Measurements from ENCODE around the gene RXRG. TPM values are rescaled to one million over a fixed set of nuclear protein-coding genes. Genes with fewer than 3 reads are reported as not detected.
A peak's percentile ranks its signal among the peaks of the same experiment; 100 is the strongest.

RXRG gene
- total RNA-seq, 1 experiment from 2014 or later: not detected

- TF ChIP-seq ZNF274 (IDR thresholded peaks at IDR 0.05; ENCODE audit: low read depth, low read length): no peak
- no peak for TF ChIP-seq EGR1 (IDR thresholded peaks at IDR 0.05; ENCODE audit: low read depth)
- TF ChIP-seq SP1 (IDR thresholded peaks at IDR 0.05; ENCODE audit: low read depth): no peak
- TF ChIP-seq YY1 (IDR thresholded peaks at IDR 0.05; ENCODE audit: extremely low read depth, insufficient replicate concordance, low read depth, low read length): no peak
- no peak for TF ChIP-seq SIN3A (IDR thresholded peaks at IDR 0.05; ENCODE audit: low read depth)
- no peak for TF ChIP-seq EZH2phosphoT487 (IDR thresholded peaks at IDR 0.05; ENCODE audit: borderline replicate concordance)
- TF ChIP-seq EZH2 (IDR thresholded peaks at IDR 0.05): no peak
- TF ChIP-seq POLR2AphosphoS5 (IDR thresholded peaks at IDR 0.05; ENCODE audit: low read depth, low read length): no peak
Observed at GRCh38 chr1:165409657-165410358, 35.1 kb downstream of the RXRG start (continued).

GRCh38 chr1:165408518-165408917, 36.4 kb downstream of the RXRG start:
- no peak overlapping the region for H3K9ac ChIP-seq (ENCODE audit: low read length)
- no peaks in the 10 kb centered on the region for H3K9me3 ChIP-seq (ENCODE audit: control insufficient read depth in 1 of 2, insufficient read depth in 1 of 2, low read depth in 1 of 2, low read length in 2 of 2)
- H3K4me2 ChIP-seq (ENCODE audit: low read length): no peak overlapping the region
- no peaks in the 10 kb centered on the region for H4K20me1 ChIP-seq (ENCODE audit: insufficient read depth)
- H3K9me2 ChIP-seq (ENCODE audit: insufficient read depth): no peaks in the 10 kb centered on the region
- H3K4me1 ChIP-seq (ENCODE audit: control insufficient read depth in 1 of 2, insufficient read depth in 2 of 2, low read length in 2 of 2): no peaks in the 10 kb centered on the region
- no peak overlapping the region for H3K4me3 ChIP-seq (replicated peaks in 1 of 2; ENCODE audit: low read depth in 1 of 2, low read length in 2 of 2)
- DNase-seq (ENCODE audit: low read depth, low spot score): peak; percentile 45
- H2AFZ ChIP-seq (ENCODE audit: low read depth, low read length, poor library complexity, severe bottlenecking): no peak overlapping the region
- ChIA-PET RAD21 (ENCODE audit: low non-redundant PET in 1 of 2, low total read pairs in 2 of 2, uncharacterized antibody in 2 of 2, unreplicated experiment in 2 of 2) (no interaction called here), POLR2A (no interaction called here), CTCF (interaction anchor here (5.7 kb wide), 1 partner anchor 185 kb away, joined by 26 read pairs; no protein-coding TSS in a partner anchor)
- peaks cover 22% of the 10 kb centered on the region for H3K27me3 ChIP-seq (ENCODE audit: insufficient read depth, low read length)
- no peaks in the 10 kb centered on the region for H3K79me2 ChIP-seq (ENCODE audit: insufficient read depth, low read length)
- peak; percentile 80 for ATAC-seq
- no peak for TF ChIP-seq ATF3 (IDR thresholded peaks at IDR 0.05)
- peak; percentile 43 to 60 (median 60); a peak in 5 of 6 replicates for TF ChIP-seq CTCF (IDR thresholded peaks at IDR 0.05 in 2 of 3, conservative IDR thresholded peaks at IDR 0.05 in 1 of 3; ENCODE audit: borderline replicate concordance in 1 of 3, insufficient read depth in 1 of 3, low read depth in 2 of 3, low read length in 2 of 3)
- TF ChIP-seq RAD21 (IDR thresholded peaks at IDR 0.05; ENCODE audit: low read depth): peak; percentile 53
- TF ChIP-seq YY1 (IDR thresholded peaks at IDR 0.05; ENCODE audit: extremely low read depth, insufficient replicate concordance, low read depth, low read length): peak; percentile 52
- no peak for TF ChIP-seq SIN3A (IDR thresholded peaks at IDR 0.05; ENCODE audit: low read depth)
- 0 out of 2 replicates have a peak, but pooled peaks have one; percentile 24 for TF ChIP-seq MAX (IDR thresholded peaks at IDR 0.05)
- no peak for TF ChIP-seq EGR1 (IDR thresholded peaks at IDR 0.05; ENCODE audit: low read depth)
- TF ChIP-seq FOSL1 (IDR thresholded peaks at IDR 0.05; ENCODE audit: low read depth): 0 out of 2 replicates have a peak, but pooled peaks have one; percentile 39
- TF ChIP-seq CBX3 (IDR thresholded peaks at IDR 0.05; ENCODE audit: low read depth): peak; percentile 72
- 0 out of 2 replicates have a peak, but pooled peaks have one; percentile 25 for TF ChIP-seq CEBPB (IDR thresholded peaks at IDR 0.05; ENCODE audit: low read depth)
- peak; percentile 48; the same call in 1 of the 2 replicates for TF ChIP-seq JUND (IDR thresholded peaks at IDR 0.05)
- H3K36me3 ChIP-seq (ENCODE audit: control insufficient read depth in 1 of 2, insufficient read depth in 2 of 2, low read length in 2 of 2): no peaks in the 10 kb centered on the region
- intact Hi-C loops (cut with micrococcal nuclease): loop anchor here (1.0 to 10.0 kb wide), 2 partner anchors 185 to 306 kb away; no protein-coding TSS in a partner anchor
- H3K27ac ChIP-seq (ENCODE audit: low read depth, low read length): no peak overlapping the region
- no TSS peak for BruUV-seq (replicated peaks)

Data from HCT116 (cell line).